22Rv1 (cell line): ENCODE measurements around the gene KCNJ5.

Experiments
- ZFX ChIP-seq: fragments of 450-650 bp; IDR thresholded peaks from 2 replicates; pipeline ENCODE4 v1.6.1; 2017; ENCODE audit warnings: antibody characterized with exemption, borderline replicate concordance
- TF ChIP-seq, protein P1 (sequence below): fragments of 450-650 bp; IDR thresholded peaks from 2 replicates; pipeline ENCODE4 v1.5.1; 2017; ENCODE audit warnings: mild to moderate bottlenecking

DNA sequence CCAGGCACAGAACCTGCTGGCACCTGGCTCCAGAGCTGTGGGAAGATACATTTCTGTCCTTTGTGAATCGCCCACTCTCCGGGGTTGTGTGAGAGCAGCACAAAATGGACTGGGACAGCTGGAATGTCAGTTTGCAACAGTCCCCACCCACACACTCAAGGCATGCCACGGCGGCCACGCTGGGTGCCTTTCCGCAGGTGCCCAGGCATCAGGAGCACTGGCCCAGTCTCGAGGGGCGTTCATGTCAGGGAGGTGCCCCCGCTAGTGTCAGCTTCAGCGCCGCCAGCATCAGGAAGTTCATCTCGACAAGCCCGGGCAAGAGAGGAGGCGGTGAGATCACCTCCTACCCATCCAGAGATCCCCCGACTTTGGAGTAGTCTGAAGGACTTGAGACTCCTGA lies 49.4 kb downstream of the KCNJ5 start:
- TF ChIP-seq, protein P1, sequence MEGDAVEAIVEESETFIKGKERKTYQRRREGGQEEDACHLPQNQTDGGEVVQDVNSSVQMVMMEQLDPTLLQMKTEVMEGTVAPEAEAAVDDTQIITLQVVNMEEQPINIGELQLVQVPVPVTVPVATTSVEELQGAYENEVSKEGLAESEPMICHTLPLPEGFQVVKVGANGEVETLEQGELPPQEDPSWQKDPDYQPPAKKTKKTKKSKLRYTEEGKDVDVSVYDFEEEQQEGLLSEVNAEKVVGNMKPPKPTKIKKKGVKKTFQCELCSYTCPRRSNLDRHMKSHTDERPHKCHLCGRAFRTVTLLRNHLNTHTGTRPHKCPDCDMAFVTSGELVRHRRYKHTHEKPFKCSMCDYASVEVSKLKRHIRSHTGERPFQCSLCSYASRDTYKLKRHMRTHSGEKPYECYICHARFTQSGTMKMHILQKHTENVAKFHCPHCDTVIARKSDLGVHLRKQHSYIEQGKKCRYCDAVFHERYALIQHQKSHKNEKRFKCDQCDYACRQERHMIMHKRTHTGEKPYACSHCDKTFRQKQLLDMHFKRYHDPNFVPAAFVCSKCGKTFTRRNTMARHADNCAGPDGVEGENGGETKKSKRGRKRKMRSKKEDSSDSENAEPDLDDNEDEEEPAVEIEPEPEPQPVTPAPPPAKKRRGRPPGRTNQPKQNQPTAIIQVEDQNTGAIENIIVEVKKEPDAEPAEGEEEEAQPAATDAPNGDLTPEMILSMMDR = no peak
- TF ChIP-seq ZFX = no peak
